ENCODE data around the gene IP6K2.

Gene IP6K2

DNA sequence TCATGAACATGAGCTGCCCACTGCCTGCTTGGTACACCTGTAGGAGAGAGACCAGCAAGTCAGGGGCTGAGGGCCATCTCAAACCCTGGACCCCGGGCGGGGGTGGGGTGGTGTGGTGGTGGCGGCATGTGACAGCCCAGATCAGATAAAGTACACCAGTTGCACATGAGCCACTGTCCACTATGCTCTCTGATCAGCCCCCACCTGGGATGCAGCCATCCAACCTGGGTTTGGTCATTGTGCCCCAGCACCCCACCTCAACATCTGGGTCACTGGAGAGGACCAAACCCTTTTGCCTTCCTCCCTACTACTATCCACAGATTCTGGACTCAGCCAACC, 28.3 kb downstream of the IP6K2 start:
- no peak for DNase-seq (ENCODE audit: low spot score)

DNA sequence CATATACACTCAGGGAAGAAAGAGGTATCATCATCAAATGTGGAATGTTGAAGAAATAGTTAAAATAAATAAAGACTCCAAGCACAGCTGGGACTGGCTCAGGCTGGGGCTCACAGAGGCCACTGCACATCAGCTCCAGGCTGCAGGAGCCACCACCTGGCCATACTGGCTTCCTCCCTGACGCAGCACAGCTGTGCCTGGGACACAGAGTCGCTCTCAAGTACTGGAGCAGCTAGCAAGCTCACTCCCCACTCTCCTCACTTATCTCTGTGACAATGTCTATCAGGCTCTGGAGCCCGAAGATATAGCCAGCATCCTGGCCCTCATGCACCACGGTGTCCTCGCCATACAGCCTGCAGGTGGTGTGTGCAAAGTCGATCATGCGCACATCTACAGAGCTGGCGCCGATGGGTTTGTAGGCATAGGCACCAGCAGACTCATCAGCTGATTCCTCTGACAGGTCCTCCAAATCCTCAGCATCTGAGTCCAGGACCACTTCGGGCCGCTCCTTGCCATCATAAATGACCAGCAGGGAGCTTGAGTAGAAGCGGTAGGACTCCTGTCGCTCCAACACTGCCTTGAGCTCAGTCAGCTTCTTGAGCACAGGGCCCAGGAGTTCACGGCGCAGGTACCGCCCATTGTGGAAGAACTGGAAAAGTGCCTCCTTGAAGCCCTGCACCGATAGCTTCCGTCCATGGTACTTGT, 28.8 kb downstream of the IP6K2 start:
- no peak for DNase-seq (ENCODE audit: low spot score)

DNA sequence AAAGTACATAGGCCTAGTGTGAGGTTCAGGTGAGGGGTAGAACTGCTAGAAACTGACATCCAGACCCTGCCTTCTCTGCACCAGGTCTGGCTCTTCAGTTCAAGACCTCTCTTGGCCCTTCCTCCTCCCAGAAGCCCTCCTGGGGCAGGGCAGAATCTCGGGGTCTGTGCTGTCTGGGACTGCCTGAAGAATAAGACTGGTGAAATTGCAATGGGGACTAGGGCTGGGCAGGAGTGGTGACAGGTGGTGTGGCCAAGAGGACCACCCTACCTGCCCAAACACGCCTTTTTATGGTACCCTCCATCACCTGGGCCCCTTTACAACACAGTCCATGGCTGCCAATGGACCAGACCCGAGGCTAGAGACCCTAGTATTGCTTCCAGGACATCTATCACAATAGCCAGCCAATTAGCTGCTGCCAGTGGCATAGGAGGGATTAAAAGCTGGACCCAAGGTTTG, 29.8 kb downstream of the IP6K2 start:
- DNase-seq (ENCODE audit: low spot score) = no peak

DNA sequence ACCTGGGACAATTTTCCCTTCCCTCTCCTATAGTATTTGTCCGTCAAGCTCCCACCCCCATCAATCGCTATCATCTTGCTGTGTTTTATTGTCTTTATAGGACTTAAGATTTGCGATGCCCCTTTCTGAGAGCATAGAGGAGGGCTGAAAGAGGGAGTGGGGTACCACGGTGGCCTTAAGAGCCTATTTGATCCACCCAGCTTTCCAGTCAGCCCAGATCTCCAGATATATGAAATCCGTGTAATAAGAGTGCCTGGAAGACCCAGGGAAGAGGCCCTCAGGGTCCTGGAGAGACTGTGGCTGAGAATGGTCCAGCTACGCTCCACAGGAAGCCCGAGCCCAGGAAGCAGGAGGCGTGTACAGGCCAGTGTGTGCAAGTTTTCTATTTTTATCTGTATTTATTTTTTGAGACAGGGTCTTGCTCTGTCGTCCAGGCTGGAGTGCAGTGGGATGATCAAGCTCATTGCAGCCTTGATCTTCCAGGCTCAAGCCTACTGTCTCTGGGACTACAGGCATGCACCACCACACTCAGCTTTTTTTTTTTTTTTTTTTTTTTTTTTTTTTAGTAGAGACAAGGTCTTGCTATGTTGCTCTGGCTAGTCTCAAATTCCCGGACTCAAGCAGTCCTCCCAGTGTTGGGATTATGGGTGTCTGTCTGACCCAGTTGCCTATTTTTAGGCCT, 30.3 kb downstream of the IP6K2 start:
- no peak for DNase-seq (ENCODE audit: low spot score)

GRCh38 chr3:48685603-48686511, 31.2 kb downstream of the IP6K2 start, which contains the start of gene NCKIPSD:
NCKIPSD (minus strand) TSS chr3:48685915; CDS start chr3:48685807, 108 bp downstream.
- peak; percentile 99 for DNase-seq (ENCODE audit: low spot score)

DNA sequence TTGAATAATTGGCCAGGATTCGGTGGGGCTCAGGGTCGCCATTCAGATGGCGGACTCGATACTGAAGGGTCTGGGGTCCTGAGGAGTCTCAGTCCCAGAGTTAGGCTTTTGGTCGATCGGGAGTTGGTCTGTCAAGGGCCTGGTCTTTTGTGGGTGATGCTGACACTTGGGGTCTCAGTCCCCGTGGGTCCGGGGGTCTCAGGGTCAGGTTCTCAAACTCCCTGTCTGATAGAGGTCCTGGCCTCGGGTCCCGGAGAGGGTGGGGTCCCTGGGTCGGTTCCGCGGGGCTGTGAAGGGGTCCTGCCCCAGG, 31.8 kb downstream of the IP6K2 start:
- DNase-seq (ENCODE audit: low spot score) = no peak

DNA sequence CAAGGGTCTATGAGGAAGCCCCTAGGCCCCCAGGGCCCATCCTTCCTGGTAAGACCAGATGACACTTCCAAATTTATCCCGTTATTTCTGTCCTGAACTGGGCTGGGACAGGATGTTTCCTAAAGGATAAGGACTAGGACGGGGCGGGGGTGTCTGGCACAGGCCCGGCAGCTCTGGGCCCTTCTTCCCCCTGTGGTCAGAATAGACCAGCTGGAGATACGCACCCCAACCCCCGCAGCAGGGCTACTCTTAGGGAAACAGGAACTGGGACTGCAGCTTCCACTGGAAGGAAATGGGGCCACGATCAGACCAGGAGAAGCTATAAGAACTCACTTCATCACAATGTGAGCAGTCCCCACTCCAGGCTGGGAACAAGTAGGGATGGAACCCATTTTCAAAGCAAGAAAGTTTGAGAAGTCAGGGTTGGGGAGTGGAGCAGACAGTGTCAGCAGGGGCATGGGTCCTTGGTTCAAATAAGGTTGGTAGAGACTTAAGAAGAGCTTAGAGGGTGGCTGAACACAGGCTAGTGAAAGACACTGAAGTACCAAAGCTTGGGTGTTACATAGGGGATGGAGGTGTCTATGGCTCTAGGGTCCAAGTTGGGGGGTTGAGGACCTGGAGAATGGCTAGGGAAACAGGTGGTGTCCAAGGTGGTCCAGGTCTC, 32.4 kb downstream of the IP6K2 start:
- DNase-seq (ENCODE audit: low spot score) = peak; percentile 37

DNA sequence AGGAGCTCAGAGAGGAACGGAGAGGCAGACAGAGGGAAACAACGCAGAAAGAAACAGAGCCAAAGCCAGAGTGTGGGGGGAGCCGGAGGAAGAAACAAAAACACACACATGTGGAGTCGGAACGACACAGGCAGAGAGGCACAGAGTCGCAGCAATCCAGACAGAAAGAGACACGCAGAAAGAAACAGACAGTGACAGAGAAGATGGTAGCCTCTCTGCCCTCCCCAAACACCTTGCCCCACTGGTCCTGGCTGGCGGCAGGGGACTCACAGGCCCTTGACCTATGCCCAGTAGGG, 33.0 kb downstream of the IP6K2 start:
- no peak for DNase-seq (ENCODE audit: low spot score)

DNA sequence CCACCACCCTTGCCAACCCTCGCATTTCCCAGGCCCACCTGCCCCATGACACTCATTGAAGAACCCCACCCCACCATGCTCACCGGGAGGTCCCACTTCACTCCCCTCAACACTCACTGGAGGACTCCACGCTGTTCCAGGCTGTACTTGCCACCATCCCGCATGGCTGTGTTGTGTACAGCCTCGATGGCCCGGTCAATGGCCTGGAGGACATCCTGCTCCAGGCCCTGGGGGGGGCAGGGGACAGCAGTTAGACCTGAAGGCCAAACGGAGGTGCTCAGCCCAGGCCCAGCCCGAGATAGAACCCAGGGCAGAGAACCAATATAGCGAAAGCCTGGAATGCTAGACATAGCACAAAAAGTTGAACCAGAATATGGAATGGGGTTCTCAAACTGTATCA, 34.2 kb downstream of the IP6K2 start:
- no peak for DNase-seq (ENCODE audit: low spot score)

GRCh38 chr3:48681974-48682610, 34.9 kb downstream of the IP6K2 start:
- DNase-seq (ENCODE audit: low spot score) = no peak

DNA sequence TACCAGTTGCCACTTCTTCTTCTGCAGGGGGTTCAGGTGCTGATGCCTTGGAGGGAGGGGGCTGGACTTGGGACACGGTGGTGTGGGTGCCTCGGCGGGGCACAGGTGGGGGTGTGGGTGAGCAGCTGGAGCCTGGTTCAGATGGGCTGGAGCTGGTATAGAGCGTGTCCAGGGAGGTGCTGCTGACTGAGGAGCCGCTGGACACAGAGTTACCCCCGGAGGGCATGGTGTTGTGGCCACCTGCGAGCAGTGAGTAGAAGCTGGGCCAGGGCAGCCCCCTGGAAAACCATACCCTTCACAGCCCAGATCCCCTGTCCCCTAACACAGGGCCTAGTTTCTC, 35.5 kb downstream of the IP6K2 start:
- no peak for DNase-seq (ENCODE audit: low spot score)

- DNase-seq (ENCODE audit: low spot score) = no peak
Measured at GRCh38 chr3:48680811-48681540, 36.0 kb downstream of the IP6K2 start.

GRCh38 chr3:48679411-48680391, 37.3 kb downstream of the IP6K2 start:
- DNase-seq (ENCODE audit: low spot score) = no peak

DNA sequence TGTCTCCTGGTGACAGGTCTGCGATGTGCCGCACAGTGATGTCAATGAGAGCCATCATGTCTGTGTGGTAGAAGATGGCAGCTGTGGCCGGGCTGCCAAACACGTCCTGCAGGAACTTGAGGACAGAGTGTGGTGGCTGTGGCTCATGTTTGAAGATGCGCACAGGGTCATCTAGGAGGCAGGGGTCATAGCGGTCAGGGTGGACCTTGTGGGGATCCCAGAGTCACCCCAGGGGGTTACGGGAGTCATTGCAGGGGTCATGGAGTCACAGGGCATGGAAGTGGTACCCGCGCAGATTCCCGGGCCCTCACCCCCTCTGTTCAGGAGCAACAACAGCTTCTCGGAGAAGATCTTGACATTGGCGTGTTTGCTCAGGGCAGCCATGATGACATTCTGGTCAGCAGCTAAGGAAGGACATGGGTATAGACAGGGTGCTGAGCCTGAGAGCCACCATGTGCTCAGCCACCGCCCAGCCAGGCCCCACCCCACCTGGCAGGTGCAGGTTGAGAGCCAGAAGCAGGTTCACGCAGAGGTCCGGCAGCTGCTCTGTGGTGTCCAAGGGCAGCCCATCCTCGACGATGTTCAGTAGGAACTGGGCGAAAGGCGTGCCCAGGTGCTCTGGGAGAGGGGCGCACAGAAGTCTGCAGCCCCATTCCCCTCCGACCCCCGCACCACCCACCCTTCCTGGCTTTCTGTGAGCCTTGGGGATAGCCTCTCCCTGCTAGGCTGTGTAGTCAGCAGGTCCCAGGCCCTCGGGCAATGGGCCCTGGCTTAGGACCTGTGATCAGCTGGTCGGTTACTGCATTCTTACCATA, 38.2 kb downstream of the IP6K2 start:
- no peak for DNase-seq (ENCODE audit: low spot score)

DNA sequence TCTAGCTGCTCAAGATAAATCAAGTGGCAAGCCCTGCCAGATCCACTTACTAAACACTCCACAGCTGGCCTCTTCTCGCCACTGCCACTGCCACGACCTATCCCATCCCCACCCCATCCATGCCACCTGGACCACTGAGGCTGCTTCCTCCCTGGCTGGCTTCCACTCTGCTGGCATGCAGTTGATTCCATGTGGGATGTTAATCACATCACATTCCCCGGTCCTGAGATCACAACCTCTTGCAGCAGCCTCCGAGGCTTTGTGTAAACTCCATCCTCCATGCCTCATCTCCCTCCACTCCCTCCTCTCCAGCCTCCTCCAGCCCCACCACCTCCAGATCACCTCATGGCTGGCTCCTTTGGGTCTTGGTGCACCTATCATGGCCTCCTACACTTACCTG, 39.0 kb downstream of the IP6K2 start:
- DNase-seq (ENCODE audit: low spot score) = peak; percentile 37

GRCh38 chr3:48674505-48674904, 42.5 kb downstream of the IP6K2 start:
- no peak for DNase-seq (ENCODE audit: low spot score)

DNA sequence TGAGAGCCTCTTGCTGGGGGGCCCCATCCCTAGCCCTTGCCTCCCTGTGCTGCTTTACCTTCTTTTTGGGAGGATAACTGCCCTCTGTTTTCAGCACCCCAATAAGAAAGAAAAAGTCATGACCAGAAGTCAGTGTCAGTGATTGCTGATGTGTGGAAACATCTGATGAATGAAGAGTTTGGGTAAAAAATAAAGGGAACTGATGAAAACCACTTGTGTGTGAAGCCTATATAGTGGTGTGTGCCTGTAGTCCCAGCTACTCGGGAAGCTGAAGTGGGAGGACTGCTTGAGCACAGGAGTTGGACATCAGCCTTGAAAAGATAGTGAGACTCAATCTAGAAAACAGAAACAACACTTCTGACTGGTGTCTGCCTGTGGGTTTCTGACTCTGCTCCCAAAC, 44.5 kb downstream of the IP6K2 start:
- DNase-seq (ENCODE audit: low spot score) = no peak

DNA sequence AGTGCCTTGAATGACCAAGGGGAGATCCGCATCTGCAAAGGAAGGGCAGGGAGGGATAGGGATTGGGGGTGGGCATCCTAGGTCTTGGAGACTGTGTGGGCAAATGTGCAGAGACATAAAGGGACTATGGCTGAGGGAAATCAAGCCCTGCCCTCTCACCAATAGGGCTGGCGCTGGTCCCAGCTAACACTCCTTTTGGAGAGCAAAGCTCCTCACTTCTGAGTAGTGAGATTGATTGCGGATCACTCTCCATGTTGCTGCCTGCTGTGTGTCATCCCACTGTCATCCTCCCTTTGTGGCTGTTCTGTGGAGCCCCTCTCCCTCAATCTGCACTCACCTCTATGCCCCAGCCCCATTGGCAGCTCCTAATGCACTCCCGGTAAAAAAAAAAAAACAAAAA, 52.1 kb downstream of the IP6K2 start:
- no peak for DNase-seq (ENCODE audit: low spot score)

DNA sequence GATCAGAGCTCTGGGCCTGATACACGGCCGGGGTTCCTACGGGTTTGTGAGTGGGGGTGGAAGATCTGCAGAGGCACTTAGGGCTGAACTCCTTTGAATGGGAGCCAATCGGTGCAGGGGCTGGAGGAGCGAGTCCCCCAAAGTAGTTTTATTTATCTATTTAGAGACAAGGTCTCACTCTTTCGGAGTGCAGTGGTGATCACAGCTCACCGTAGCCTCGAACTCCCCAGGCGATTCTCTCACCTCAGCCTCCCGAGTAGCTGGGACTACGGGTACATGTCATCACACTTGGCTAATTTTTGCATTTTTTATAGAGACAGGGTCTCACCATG, 52.7 kb downstream of the IP6K2 start:
- no peak for DNase-seq (ENCODE audit: low spot score)

Data from AG20443 (cell line).